Endothelial cell (in vitro differentiated cells): ENCODE results near the gene NXF3. TPM values are rescaled to one million over a fixed set of nuclear protein-coding genes. Genes with fewer than 3 reads are reported as not detected.
"Not testable (repeated sequence)": the region's sequence is repeated elsewhere in the genome, so short reads cannot be mapped to it uniquely, and the experiment has no call there.

Experiments used
- DNase-seq: peaks from one replicate; pipeline ENCODE4 v3.0.0; 2021; ENCODE audit warnings: low spot score
- H3K27ac Mint-ChIP-seq: one replicate; pipeline ENCODE4 v1.8.0; 2021; ENCODE audit warnings: mixed read lengths, inconsistent platforms; ENCODE audit not compliant: unreplicated experiment
- H3K27me3 Mint-ChIP-seq: one replicate; pipeline ENCODE4 v1.8.0; 2021; ENCODE audit warnings: mild to moderate bottlenecking, moderate library complexity, mixed read lengths, inconsistent platforms; ENCODE audit not compliant: unreplicated experiment
- H3K36me3 Mint-ChIP-seq: one replicate; pipeline ENCODE4 v1.8.0; 2021; ENCODE audit warnings: mild to moderate bottlenecking, low read depth, mixed read lengths, inconsistent platforms; ENCODE audit not compliant: unreplicated experiment
- H3K4me1 Mint-ChIP-seq: one replicate; pipeline ENCODE4 v1.8.0; 2021; ENCODE audit warnings: mild to moderate bottlenecking, mixed read lengths, inconsistent platforms; ENCODE audit not compliant: unreplicated experiment
- H3K4me3 Mint-ChIP-seq: one replicate; pipeline ENCODE4 v1.8.0; 2021; ENCODE audit warnings: mild to moderate bottlenecking, mixed read lengths, inconsistent platforms; ENCODE audit not compliant: unreplicated experiment
- H3K9me3 Mint-ChIP-seq: one replicate; pipeline ENCODE4 v1.8.0; 2021; ENCODE audit warnings: mixed read lengths, inconsistent platforms; ENCODE audit not compliant: unreplicated experiment
- total RNA-seq: library from RNA; stranded (reverse); fragmentation: NEBNext Ultra II Directional; extraction: Animal tissue kit (Norgen Biotek cat#: 25700); gene quantifications from one replicate; pipeline ENCODE4 v1.2.1, GENCODE V29; 2021; ENCODE audit not compliant: unreplicated experiment
- TF ChIP-seq, protein P1 (sequence below): fragments of 200-600 bp; sonication (generic); IDR thresholded peaks from one replicate; pipeline ENCODE4 v1.5.0; 2021; ENCODE audit warnings: antibody characterized with exemption; ENCODE audit not compliant: unreplicated experiment

Gene NXF3
- total RNA-seq, 1 donor from 2014 or later, result 1.3 TPM

- Mint-ChIP-seq H3K9me3 (no peaks in the 10 kb centered on the region), H3K27me3 (no peaks in the 10 kb centered on the region), H3K27ac (no peak overlapping the region), H3K4me3 (no peak overlapping the region), H3K36me3 (no peaks in the 10 kb centered on the region), H3K4me1 (no peaks in the 10 kb centered on the region)
- DNase-seq, result no peak
- TF ChIP-seq, protein P1, sequence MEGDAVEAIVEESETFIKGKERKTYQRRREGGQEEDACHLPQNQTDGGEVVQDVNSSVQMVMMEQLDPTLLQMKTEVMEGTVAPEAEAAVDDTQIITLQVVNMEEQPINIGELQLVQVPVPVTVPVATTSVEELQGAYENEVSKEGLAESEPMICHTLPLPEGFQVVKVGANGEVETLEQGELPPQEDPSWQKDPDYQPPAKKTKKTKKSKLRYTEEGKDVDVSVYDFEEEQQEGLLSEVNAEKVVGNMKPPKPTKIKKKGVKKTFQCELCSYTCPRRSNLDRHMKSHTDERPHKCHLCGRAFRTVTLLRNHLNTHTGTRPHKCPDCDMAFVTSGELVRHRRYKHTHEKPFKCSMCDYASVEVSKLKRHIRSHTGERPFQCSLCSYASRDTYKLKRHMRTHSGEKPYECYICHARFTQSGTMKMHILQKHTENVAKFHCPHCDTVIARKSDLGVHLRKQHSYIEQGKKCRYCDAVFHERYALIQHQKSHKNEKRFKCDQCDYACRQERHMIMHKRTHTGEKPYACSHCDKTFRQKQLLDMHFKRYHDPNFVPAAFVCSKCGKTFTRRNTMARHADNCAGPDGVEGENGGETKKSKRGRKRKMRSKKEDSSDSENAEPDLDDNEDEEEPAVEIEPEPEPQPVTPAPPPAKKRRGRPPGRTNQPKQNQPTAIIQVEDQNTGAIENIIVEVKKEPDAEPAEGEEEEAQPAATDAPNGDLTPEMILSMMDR, result no peak
Measured at GRCh38 chrX:103061486-103061885, 31.5 kb downstream of the NXF3 start.

DNA sequence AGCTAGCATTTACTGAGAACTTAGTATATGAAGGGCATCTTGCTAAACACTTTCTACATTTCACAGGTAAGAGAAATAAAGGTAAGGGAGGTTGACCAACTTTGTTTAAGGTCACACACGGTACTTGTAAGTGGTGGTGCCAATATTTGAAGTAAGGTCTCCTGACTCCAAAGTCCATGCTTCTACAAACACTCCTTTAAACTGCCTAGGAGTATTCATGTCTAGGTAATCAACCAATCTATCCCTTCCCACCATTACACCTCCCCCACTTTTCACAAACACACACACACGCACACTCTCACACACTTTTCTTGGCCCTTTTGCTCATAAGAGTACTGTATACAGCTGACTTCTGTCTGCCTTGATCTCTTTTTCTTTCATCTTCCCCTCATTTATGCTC is 36.0 kb downstream of the NXF3 start:
- Mint-ChIP-seq H3K4me1 (no peaks in the 10 kb centered on the region), H3K27ac (no peak overlapping the region), H3K9me3 (no peaks in the 10 kb centered on the region), H3K4me3 (no peak overlapping the region), H3K27me3 (peaks cover 3% of the 10 kb centered on the region), H3K36me3 (no peaks in the 10 kb centered on the region)
- DNase-seq, result no peak
- TF ChIP-seq, protein P1, result no peak

GRCh38 chrX:103052625-103053024 is 40.3 kb downstream of the NXF3 start:
- no peak overlapping the region for H3K27ac Mint-ChIP-seq
- no peaks in the 10 kb centered on the region for H3K9me3 Mint-ChIP-seq
- H3K36me3 Mint-ChIP-seq, result no peaks in the 10 kb centered on the region

DNA sequence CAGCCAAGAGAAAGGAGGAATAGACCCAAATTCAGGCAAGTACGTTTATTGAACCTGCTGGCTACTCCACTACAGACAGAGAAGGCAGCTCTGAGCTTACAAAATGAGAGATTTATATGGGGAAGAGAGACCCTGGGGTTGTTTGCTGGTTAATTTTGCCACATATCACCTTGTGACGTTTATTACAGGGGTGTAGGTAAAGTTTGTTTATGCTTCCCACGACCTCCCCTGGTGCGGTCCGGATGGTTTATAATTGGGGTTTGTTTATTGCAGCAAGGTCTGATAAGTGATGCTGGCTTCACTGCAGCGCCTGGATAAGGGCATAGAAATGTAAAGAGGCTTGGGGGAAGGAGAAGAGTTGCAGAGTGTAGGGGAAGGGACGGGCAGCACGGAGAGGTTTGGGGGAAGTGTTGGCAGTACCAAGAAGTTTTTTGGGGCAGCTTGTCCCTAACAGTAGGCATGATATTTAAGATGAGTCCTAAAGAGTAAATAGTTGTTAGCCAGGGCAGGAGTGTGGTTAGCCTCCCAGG is 41.6 kb downstream of the NXF3 start:
- Mint-ChIP-seq H3K27ac (no peak overlapping the region), H3K4me3 (no peak overlapping the region), H3K36me3 (no peaks in the 10 kb centered on the region), H3K4me1 (no peaks in the 10 kb centered on the region), H3K9me3 (no peaks in the 10 kb centered on the region), H3K27me3 (peaks cover 5% of the 10 kb centered on the region)
- TF ChIP-seq, protein P1, result no peak
- no peak for DNase-seq

More at GRCh38 chrX:103052625-103053024, 40.3 kb downstream of the NXF3 start:
- Mint-ChIP-seq H3K4me1 (no peaks in the 10 kb centered on the region), H3K27me3 (peaks cover 5% of the 10 kb centered on the region), H3K4me3 (no peak overlapping the region)
- DNase-seq, result no peak
- TF ChIP-seq, protein P1, result no peak

DNA sequence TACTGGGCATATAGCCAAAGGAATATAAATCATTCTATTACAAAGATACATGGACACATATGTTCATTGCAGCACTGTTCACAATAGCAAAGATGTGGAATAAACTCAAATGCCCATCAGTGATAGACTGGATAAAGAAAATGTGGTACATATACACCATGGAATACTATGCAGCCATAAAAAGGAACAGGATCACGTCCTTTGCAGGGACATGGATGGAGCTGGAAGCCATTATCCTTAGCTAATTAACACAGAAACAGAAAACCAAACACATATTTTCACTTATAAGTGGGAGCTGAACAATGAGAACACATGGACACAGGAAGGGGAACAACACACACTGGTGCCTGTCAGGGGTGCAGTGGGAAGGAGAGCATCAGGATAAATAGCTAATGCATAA is 59.6 kb downstream of the NXF3 start:
- H3K36me3 Mint-ChIP-seq, DNase-seq, H3K4me1 Mint-ChIP-seq: not testable (repeated sequence)

More for the DNA sequence above, 59.6 kb downstream of the NXF3 start:
- not testable (repeated sequence) for H3K27me3 Mint-ChIP-seq, H3K9me3 Mint-ChIP-seq, H3K4me3 Mint-ChIP-seq, H3K27ac Mint-ChIP-seq

Other genes with a start within 250 kb of the NXF3 start
- 0.62 TPM for gene RAB40AL, start 155.9 kb downstream of the NXF3 start, total RNA-seq
- gene BEX1, start 29.0 kb downstream of the NXF3 start, total RNA-seq, result 60.3 TPM
- gene BEX4, start 122.0 kb upstream of the NXF3 start, total RNA-seq, result 85.0 TPM
- gene TCEAL8, start 162.0 kb upstream of the NXF3 start, total RNA-seq, result 81.2 TPM
- 3.0 TPM for gene TCEAL5, start 183.6 kb upstream of the NXF3 start, total RNA-seq
- 50.4 TPM for gene BEX2, start 217.8 kb upstream of the NXF3 start, total RNA-seq
- gene TCEAL7, start 237.1 kb upstream of the NXF3 start, total RNA-seq, result 23.7 TPM